ENCODE results near the gene GRIN2A. TPM values are rescaled to one million over a fixed set of nuclear protein-coding genes. Genes with fewer than 3 reads are reported as not detected.

GRIN2A gene
- polyA plus RNA-seq, 1 donor from 2014 or later = 0.11 TPM

DNA sequence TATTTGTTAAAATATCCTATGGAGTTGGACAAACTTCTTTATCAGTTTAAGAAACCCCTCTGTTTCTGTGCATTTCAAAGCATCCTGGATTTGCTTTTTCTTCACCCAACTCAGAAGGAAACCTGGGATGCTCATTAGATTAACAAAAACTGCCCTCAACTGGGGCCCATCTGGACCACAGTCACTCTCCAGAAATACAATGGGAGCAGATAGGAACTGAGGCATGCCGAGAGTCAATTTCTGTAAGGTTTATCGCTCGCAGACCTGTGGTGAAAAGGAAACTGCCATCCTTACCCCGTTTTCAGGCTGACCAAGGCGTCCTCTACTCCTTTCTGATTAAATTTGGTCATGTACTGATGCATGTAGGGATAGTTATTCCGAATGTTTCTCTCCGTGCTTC is 360.3 kb downstream of the GRIN2A start:
- H3K79me2 ChIP-seq (replicated peaks; ENCODE audit: insufficient read depth, low read length) = no peaks in the 10 kb centered on the region
- no peaks in the 10 kb centered on the region for H3F3A ChIP-seq (ENCODE audit: insufficient read depth, low read length, poor library complexity, severe bottlenecking)
- no peaks in the 10 kb centered on the region for H3K27me3 ChIP-seq (ENCODE audit: insufficient read depth, low read depth, low read length)
- H2AFZ ChIP-seq (ENCODE audit: low read depth, low read length) = no peak overlapping the region
- TF ChIP-seq EZH2 (IDR thresholded peaks at IDR 0.05; ENCODE audit: borderline replicate concordance, insufficient read depth, low read length, poor library complexity, severe bottlenecking) (no peak), TAF1 (IDR thresholded peaks at IDR 0.05; ENCODE audit: low read depth) (no peak)
- H3K9ac ChIP-seq (ENCODE audit: low read length) = no peak overlapping the region
- no peak overlapping the region for H3K4me2 ChIP-seq (ENCODE audit: low read length)
- no peak overlapping the region for H3K4me3 ChIP-seq (ENCODE audit: low read length)
- no peaks in the 10 kb centered on the region for H4K20me1 ChIP-seq (ENCODE audit: insufficient read depth)
- H3K36me3 ChIP-seq (ENCODE audit: insufficient read depth, low read length) = no peaks in the 10 kb centered on the region
- no peaks in the 10 kb centered on the region for H3K9me3 ChIP-seq (ENCODE audit: low read length)
- no peaks in the 10 kb centered on the region for H3K9me2 ChIP-seq (ENCODE audit: insufficient read depth, low read length)
- no peak overlapping the region for H3K27ac ChIP-seq (ENCODE audit: low read length)

DNA sequence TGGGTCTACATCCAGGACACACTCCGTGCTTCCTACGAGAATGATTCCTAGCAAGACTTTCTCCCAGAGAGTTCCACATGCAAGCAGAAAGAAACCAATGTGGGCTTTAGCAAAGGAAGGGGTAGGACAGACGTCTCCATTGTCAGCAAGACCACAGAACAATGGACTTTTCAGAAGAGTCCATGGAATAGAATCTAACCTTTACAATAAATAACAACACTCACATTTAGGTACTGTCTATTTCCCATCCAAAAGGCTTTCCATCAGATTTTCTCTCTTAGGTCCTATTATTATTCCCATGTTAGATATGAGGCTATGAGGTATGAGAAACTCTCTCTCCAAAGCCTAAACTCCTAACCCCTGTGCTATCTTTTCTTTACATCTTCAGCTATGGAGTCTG is 360.9 kb downstream of the GRIN2A start:
- H4K20me1 ChIP-seq (ENCODE audit: insufficient read depth) = no peaks in the 10 kb centered on the region
- H3K4me3 ChIP-seq (ENCODE audit: low read length) = no peak overlapping the region
- H3K27me3 ChIP-seq (ENCODE audit: insufficient read depth, low read depth, low read length) = no peaks in the 10 kb centered on the region
- TF ChIP-seq, protein P1, sequence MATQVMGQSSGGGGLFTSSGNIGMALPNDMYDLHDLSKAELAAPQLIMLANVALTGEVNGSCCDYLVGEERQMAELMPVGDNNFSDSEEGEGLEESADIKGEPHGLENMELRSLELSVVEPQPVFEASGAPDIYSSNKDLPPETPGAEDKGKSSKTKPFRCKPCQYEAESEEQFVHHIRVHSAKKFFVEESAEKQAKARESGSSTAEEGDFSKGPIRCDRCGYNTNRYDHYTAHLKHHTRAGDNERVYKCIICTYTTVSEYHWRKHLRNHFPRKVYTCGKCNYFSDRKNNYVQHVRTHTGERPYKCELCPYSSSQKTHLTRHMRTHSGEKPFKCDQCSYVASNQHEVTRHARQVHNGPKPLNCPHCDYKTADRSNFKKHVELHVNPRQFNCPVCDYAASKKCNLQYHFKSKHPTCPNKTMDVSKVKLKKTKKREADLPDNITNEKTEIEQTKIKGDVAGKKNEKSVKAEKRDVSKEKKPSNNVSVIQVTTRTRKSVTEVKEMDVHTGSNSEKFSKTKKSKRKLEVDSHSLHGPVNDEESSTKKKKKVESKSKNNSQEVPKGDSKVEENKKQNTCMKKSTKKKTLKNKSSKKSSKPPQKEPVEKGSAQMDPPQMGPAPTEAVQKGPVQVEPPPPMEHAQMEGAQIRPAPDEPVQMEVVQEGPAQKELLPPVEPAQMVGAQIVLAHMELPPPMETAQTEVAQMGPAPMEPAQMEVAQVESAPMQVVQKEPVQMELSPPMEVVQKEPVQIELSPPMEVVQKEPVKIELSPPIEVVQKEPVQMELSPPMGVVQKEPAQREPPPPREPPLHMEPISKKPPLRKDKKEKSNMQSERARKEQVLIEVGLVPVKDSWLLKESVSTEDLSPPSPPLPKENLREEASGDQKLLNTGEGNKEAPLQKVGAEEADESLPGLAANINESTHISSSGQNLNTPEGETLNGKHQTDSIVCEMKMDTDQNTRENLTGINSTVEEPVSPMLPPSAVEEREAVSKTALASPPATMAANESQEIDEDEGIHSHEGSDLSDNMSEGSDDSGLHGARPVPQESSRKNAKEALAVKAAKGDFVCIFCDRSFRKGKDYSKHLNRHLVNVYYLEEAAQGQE (IDR thresholded peaks at IDR 0.05; ENCODE audit: borderline replicate concordance) = no peak
- TF ChIP-seq EP300 (conservative IDR thresholded peaks at IDR 0.05; ENCODE audit: poor library complexity, severe bottlenecking) = no peak
- TF ChIP-seq TAF1 (IDR thresholded peaks at IDR 0.05; ENCODE audit: low read depth) = no peak
- TF ChIP-seq MXI1 (conservative IDR thresholded peaks at IDR 0.05; ENCODE audit: poor library complexity, severe bottlenecking) = no peak
- no peak for TF ChIP-seq RAD21 (conservative IDR thresholded peaks at IDR 0.05)
- TF ChIP-seq EZH2 (IDR thresholded peaks at IDR 0.05; ENCODE audit: borderline replicate concordance, insufficient read depth, low read length, poor library complexity, severe bottlenecking) = no peak
- no peak for TF ChIP-seq CTCF (IDR thresholded peaks at IDR 0.05; ENCODE audit: poor library complexity, severe bottlenecking)
- no peak for TF ChIP-seq POLR2AphosphoS5 (IDR thresholded peaks at IDR 0.05)
- TF ChIP-seq SMC3 (conservative IDR thresholded peaks at IDR 0.05; ENCODE audit: poor library complexity) = no peak
- H3K79me2 ChIP-seq (replicated peaks; ENCODE audit: insufficient read depth, low read length) = no peaks in the 10 kb centered on the region
- H3F3A ChIP-seq (ENCODE audit: insufficient read depth, low read length, poor library complexity, severe bottlenecking) = no peaks in the 10 kb centered on the region
- no peaks in the 10 kb centered on the region for H3K9me3 ChIP-seq (ENCODE audit: low read length)
- no peak overlapping the region for H2AFZ ChIP-seq (ENCODE audit: low read depth, low read length)
- no peak overlapping the region for H3K4me2 ChIP-seq (ENCODE audit: low read length)
- H3K36me3 ChIP-seq (ENCODE audit: insufficient read depth, low read length) = no peaks in the 10 kb centered on the region
- H3K9ac ChIP-seq (ENCODE audit: low read length) = no peak overlapping the region
- no peak overlapping the region for H3K27ac ChIP-seq (ENCODE audit: low read length)
- no peaks in the 10 kb centered on the region for H3K9me2 ChIP-seq (ENCODE audit: insufficient read depth, low read length)
